GM23338 (cell line): ENCODE data around the gene SLC16A11. TPM values are rescaled to one million over a fixed set of nuclear protein-coding genes. Genes with fewer than 3 reads are reported as not detected.
A peak's percentile ranks its signal among the peaks of the same experiment; 100 is the strongest.

ENCODE experiments used
- ATAC-seq: fragments of 200-7000 bp; cut with Tn5 transposase; 3 replicates; pipeline ENCODE4 v1.9.1; 2020
- DNase-seq: peaks from one replicate; pipeline ENCODE4 v3.0.0-alpha.2; 2015; ENCODE audit warnings: low spot score
- H2AFZ ChIP-seq: fragments of 200-600 bp; sonication (generic); 2 replicates; pipeline ENCODE4 v1.8.0; 2016; ENCODE audit warnings: antibody characterized with exemption, mild to moderate bottlenecking, moderate library complexity
- H3F3A ChIP-seq: fragments of 200-600 bp; sonication (generic); replicated peaks from 2 replicates; pipeline ENCODE4 v1.8.0; 2017; ENCODE audit warnings: antibody characterized with exemption, mixed run types, low read depth
- H3K27ac ChIP-seq: fragments of 200-600 bp; sonication (generic); 2 replicates; pipeline ENCODE4 v1.6.1; 2016; ENCODE audit warnings: low read depth
- H3K27me3 ChIP-seq: fragments of 200-600 bp; sonication (generic); 2 replicates; pipeline ENCODE4 v1.8.0; 2016; ENCODE audit warnings: mild to moderate bottlenecking, mixed run types, moderate library complexity; ENCODE audit not compliant: insufficient read depth
- H3K36me3 ChIP-seq: fragments of 200-600 bp; sonication (generic); 2 replicates; pipeline ENCODE4 v1.8.0; 2016; ENCODE audit warnings: mild to moderate bottlenecking; ENCODE audit not compliant: insufficient read depth
- H3K4me1 ChIP-seq: fragments of 200-600 bp; sonication (generic); 2 replicates; pipeline ENCODE4 v1.8.0; 2016; ENCODE audit warnings: mild to moderate bottlenecking, moderate library complexity; ENCODE audit not compliant: insufficient read depth
- H3K4me2 ChIP-seq: fragments of 200-600 bp; sonication (generic); 2 replicates; pipeline ENCODE4 v1.7.1; 2017; ENCODE audit warnings: mixed run types
- H3K4me3 ChIP-seq: fragments of 200-600 bp; sonication (generic); 2 replicates; pipeline ENCODE4 v1.6.1; 2016; ENCODE audit warnings: mixed run types
- H3K79me2 ChIP-seq: fragments of 200-600 bp; sonication (generic); replicated peaks from 2 replicates; pipeline ENCODE4 v1.8.0; 2017; ENCODE audit warnings: mild to moderate bottlenecking; ENCODE audit not compliant: insufficient read depth
- H3K9me2 ChIP-seq: fragments of 200-600 bp; sonication (generic); 2 replicates; pipeline ENCODE4 v1.8.0; 2017; ENCODE audit not compliant: insufficient read depth
- H4K20me1 ChIP-seq: fragments of 200-600 bp; sonication (generic); replicated peaks from 2 replicates; pipeline ENCODE4 v1.8.0; 2017; ENCODE audit warnings: mild to moderate bottlenecking; ENCODE audit not compliant: insufficient read depth
- H3K27ac Mint-ChIP-seq: 2 replicates; pipeline ENCODE4 v1.8.0; 2020; ENCODE audit warnings: inconsistent platforms, mild to moderate bottlenecking, moderate library complexity, mixed read lengths
- H3K27me3 Mint-ChIP-seq: 3 replicates; pipeline ENCODE4 v1.8.0; 2022; ENCODE audit warnings: low read depth, mild to moderate bottlenecking, moderate library complexity, mixed read lengths, inconsistent platforms; ENCODE audit not compliant: insufficient read depth, poor library complexity
- H3K36me3 Mint-ChIP-seq: 3 replicates; pipeline ENCODE4 v1.8.0; 2021; ENCODE audit warnings: low read depth, mild to moderate bottlenecking, inconsistent platforms, moderate library complexity, mixed read lengths
- H3K4me1 Mint-ChIP-seq: 3 replicates; pipeline ENCODE4 v1.8.0; 2020; ENCODE audit warnings: mild to moderate bottlenecking, inconsistent platforms, mixed read lengths
- H3K4me3 Mint-ChIP-seq: 3 replicates; pipeline ENCODE4 v1.8.0; 2021; ENCODE audit warnings: moderate library complexity, mild to moderate bottlenecking, inconsistent platforms, mixed read lengths
- H3K9me3 Mint-ChIP-seq: 3 replicates; pipeline ENCODE4 v1.8.0; 2020; ENCODE audit warnings: moderate library complexity, mild to moderate bottlenecking, inconsistent platforms, mixed read lengths
- CREB1 ChIP-seq: fragments of 250-450 bp; sonication (Bioruptor Pico); IDR thresholded peaks from 2 replicates; pipeline ENCODE4 v1.5.0; 2020; ENCODE audit warnings: low read depth, mild to moderate bottlenecking, moderate library complexity
- EZH2 ChIP-seq: fragments of 200-600 bp; sonication (generic); IDR thresholded peaks from one replicate; pipeline ENCODE4 v1.8.0; 2017; ENCODE audit warnings: antibody characterized with exemption, mild to moderate bottlenecking, low read depth; ENCODE audit not compliant: unreplicated experiment
- EZH2phosphoT487 ChIP-seq: fragments of 200-600 bp; sonication (generic); IDR thresholded peaks from one replicate; pipeline ENCODE4 v1.8.1; 2018; ENCODE audit warnings: antibody characterized with exemption; ENCODE audit not compliant: unreplicated experiment
- JUNB ChIP-seq: IDR thresholded peaks from one replicate; pipeline ENCODE4 v1.6.1; 2016; ENCODE audit warnings: antibody characterized with exemption; ENCODE audit not compliant: unreplicated experiment
- NANOG ChIP-seq: IDR thresholded peaks from 2 replicates; pipeline ENCODE4 v1.6.1; 2016; ENCODE audit warnings: antibody characterized with exemption, borderline replicate concordance
- POLR2AphosphoS5 ChIP-seq: IDR thresholded peaks from 2 replicates; pipeline ENCODE4 v1.6.1; 2016; ENCODE audit warnings: antibody characterized with exemption, low read depth
- STAT1 ChIP-seq: IDR thresholded peaks from one replicate; pipeline ENCODE4 v1.6.1; 2016; ENCODE audit warnings: antibody characterized with exemption; ENCODE audit not compliant: unreplicated experiment
- ZNF114 ChIP-seq: fragments of 250-450 bp; sonication (Bioruptor Pico); IDR thresholded peaks from 2 replicates; pipeline ENCODE4 v1.5.0; 2020; ENCODE audit warnings: mild to moderate bottlenecking, moderate library complexity
- ZNF331 ChIP-seq: fragments of 250-450 bp; sonication (Bioruptor Pico); IDR thresholded peaks from 2 replicates; pipeline ENCODE4 v1.5.0; 2020; ENCODE audit warnings: low read depth, mild to moderate bottlenecking, moderate library complexity
- polyA plus RNA-seq: library from polyadenylated mRNA; unstranded; fragments of >200 nt; fragmentation: Nextera tagmentation; extraction: Ambion mirVana; gene quantifications from 2 replicates; pipeline ENCODE4 v1.2.1, GENCODE V29; 2016
- total RNA-seq: library from RNA; depleted of rRNA; stranded (reverse); fragments of >200 nt; shearing (Covaris generic); gene quantifications from 2 replicates; pipeline ENCODE4 v1.2.3, GENCODE V29; 2014
- TF ChIP-seq, protein P1 (sequence below): IDR thresholded peaks from one replicate; pipeline ENCODE4 v1.6.1; 2018; ENCODE audit warnings: antibody characterized with exemption; ENCODE audit not compliant: unreplicated experiment
- TF ChIP-seq, protein P2 (sequence below), 2 experiments: fragments of 200-600 bp in 1 of 2; sonication (generic) in 1 of 2; conservative IDR thresholded peaks; 2 replicates each; pipeline versions ENCODE4 v1.5.1 to v1.6.1; 2016 to 2017; ENCODE audit warnings: antibody characterized with exemption in 2 of 2, low read depth in 2 of 2, mild to moderate bottlenecking in 2 of 2, moderate library complexity in 1 of 2
- TF ChIP-seq, protein P3 (sequence below): fragments of 250-450 bp; sonication (Bioruptor Pico); IDR thresholded peaks from 2 replicates; pipeline ENCODE4 v1.5.0; 2020; ENCODE audit warnings: mild to moderate bottlenecking, moderate library complexity
- TF ChIP-seq, protein P4 (sequence below): IDR thresholded peaks from 2 replicates; pipeline ENCODE4 v1.6.1; 2016; ENCODE audit warnings: antibody characterized with exemption

Gene SLC16A11
- total and polyA plus RNA-seq, 2 experiments from 2014 or later: 0.42 to 0.68 TPM

DNA sequence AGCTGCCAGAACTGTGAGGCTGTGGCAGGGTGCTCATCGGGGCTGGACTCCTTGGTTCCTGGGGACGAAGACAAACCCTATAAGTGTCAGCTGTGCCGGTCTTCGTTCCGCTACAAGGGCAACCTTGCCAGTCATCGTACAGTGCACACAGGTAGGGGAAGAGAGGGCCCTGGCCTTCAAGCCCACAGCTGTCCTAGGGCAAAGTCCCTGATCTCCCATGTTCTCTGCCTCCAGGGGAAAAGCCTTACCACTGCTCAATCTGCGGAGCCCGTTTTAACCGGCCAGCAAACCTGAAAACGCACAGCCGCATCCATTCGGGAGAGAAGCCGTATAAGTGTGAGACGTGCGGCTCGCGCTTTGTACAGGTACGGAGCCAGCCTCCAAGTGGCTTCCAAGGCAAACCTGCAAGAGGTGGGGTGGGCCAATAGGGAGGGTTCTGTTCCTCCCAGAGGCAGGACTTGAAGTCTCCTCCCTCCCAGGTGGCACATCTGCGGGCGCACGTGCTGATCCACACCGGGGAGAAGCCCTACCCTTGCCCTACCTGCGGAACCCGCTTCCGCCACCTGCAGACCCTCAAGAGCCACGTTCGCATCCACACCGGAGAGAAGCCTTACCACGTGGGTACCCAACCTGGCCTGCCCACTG lies 17.3 kb downstream of the SLC16A11 start:
- Histone ChIP-seq H3K4me3 (no peak overlapping the region), H3K9me2 (no peaks in the 10 kb centered on the region), H3K4me1 (peaks cover 14% of the 10 kb centered on the region), H3K27me3 (peaks cover 18% of the 10 kb centered on the region), H3K36me3 (no peaks in the 10 kb centered on the region), H3K27ac (no peak overlapping the region), H4K20me1 (no peaks in the 10 kb centered on the region; the same call in 1 of the 2 replicates), H3K4me2 (no peak overlapping the region), H2AFZ (no peak overlapping the region), H3K79me2 (no peaks in the 10 kb centered on the region), H3F3A (0 out of 2 replicates have a peak, but pooled peaks cover 2% of the 10 kb centered on the region)
- TF ChIP-seq, protein P1, sequence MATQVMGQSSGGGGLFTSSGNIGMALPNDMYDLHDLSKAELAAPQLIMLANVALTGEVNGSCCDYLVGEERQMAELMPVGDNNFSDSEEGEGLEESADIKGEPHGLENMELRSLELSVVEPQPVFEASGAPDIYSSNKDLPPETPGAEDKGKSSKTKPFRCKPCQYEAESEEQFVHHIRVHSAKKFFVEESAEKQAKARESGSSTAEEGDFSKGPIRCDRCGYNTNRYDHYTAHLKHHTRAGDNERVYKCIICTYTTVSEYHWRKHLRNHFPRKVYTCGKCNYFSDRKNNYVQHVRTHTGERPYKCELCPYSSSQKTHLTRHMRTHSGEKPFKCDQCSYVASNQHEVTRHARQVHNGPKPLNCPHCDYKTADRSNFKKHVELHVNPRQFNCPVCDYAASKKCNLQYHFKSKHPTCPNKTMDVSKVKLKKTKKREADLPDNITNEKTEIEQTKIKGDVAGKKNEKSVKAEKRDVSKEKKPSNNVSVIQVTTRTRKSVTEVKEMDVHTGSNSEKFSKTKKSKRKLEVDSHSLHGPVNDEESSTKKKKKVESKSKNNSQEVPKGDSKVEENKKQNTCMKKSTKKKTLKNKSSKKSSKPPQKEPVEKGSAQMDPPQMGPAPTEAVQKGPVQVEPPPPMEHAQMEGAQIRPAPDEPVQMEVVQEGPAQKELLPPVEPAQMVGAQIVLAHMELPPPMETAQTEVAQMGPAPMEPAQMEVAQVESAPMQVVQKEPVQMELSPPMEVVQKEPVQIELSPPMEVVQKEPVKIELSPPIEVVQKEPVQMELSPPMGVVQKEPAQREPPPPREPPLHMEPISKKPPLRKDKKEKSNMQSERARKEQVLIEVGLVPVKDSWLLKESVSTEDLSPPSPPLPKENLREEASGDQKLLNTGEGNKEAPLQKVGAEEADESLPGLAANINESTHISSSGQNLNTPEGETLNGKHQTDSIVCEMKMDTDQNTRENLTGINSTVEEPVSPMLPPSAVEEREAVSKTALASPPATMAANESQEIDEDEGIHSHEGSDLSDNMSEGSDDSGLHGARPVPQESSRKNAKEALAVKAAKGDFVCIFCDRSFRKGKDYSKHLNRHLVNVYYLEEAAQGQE: no peak
- no peak for TF ChIP-seq ZNF114
- no peak for TF ChIP-seq POLR2AphosphoS5
- TF ChIP-seq, protein P2, sequence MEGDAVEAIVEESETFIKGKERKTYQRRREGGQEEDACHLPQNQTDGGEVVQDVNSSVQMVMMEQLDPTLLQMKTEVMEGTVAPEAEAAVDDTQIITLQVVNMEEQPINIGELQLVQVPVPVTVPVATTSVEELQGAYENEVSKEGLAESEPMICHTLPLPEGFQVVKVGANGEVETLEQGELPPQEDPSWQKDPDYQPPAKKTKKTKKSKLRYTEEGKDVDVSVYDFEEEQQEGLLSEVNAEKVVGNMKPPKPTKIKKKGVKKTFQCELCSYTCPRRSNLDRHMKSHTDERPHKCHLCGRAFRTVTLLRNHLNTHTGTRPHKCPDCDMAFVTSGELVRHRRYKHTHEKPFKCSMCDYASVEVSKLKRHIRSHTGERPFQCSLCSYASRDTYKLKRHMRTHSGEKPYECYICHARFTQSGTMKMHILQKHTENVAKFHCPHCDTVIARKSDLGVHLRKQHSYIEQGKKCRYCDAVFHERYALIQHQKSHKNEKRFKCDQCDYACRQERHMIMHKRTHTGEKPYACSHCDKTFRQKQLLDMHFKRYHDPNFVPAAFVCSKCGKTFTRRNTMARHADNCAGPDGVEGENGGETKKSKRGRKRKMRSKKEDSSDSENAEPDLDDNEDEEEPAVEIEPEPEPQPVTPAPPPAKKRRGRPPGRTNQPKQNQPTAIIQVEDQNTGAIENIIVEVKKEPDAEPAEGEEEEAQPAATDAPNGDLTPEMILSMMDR (conservative IDR thresholded peaks at IDR 0.05; ENCODE audit: low read depth in 2 of 2): no peak
- TF ChIP-seq, protein P3, sequence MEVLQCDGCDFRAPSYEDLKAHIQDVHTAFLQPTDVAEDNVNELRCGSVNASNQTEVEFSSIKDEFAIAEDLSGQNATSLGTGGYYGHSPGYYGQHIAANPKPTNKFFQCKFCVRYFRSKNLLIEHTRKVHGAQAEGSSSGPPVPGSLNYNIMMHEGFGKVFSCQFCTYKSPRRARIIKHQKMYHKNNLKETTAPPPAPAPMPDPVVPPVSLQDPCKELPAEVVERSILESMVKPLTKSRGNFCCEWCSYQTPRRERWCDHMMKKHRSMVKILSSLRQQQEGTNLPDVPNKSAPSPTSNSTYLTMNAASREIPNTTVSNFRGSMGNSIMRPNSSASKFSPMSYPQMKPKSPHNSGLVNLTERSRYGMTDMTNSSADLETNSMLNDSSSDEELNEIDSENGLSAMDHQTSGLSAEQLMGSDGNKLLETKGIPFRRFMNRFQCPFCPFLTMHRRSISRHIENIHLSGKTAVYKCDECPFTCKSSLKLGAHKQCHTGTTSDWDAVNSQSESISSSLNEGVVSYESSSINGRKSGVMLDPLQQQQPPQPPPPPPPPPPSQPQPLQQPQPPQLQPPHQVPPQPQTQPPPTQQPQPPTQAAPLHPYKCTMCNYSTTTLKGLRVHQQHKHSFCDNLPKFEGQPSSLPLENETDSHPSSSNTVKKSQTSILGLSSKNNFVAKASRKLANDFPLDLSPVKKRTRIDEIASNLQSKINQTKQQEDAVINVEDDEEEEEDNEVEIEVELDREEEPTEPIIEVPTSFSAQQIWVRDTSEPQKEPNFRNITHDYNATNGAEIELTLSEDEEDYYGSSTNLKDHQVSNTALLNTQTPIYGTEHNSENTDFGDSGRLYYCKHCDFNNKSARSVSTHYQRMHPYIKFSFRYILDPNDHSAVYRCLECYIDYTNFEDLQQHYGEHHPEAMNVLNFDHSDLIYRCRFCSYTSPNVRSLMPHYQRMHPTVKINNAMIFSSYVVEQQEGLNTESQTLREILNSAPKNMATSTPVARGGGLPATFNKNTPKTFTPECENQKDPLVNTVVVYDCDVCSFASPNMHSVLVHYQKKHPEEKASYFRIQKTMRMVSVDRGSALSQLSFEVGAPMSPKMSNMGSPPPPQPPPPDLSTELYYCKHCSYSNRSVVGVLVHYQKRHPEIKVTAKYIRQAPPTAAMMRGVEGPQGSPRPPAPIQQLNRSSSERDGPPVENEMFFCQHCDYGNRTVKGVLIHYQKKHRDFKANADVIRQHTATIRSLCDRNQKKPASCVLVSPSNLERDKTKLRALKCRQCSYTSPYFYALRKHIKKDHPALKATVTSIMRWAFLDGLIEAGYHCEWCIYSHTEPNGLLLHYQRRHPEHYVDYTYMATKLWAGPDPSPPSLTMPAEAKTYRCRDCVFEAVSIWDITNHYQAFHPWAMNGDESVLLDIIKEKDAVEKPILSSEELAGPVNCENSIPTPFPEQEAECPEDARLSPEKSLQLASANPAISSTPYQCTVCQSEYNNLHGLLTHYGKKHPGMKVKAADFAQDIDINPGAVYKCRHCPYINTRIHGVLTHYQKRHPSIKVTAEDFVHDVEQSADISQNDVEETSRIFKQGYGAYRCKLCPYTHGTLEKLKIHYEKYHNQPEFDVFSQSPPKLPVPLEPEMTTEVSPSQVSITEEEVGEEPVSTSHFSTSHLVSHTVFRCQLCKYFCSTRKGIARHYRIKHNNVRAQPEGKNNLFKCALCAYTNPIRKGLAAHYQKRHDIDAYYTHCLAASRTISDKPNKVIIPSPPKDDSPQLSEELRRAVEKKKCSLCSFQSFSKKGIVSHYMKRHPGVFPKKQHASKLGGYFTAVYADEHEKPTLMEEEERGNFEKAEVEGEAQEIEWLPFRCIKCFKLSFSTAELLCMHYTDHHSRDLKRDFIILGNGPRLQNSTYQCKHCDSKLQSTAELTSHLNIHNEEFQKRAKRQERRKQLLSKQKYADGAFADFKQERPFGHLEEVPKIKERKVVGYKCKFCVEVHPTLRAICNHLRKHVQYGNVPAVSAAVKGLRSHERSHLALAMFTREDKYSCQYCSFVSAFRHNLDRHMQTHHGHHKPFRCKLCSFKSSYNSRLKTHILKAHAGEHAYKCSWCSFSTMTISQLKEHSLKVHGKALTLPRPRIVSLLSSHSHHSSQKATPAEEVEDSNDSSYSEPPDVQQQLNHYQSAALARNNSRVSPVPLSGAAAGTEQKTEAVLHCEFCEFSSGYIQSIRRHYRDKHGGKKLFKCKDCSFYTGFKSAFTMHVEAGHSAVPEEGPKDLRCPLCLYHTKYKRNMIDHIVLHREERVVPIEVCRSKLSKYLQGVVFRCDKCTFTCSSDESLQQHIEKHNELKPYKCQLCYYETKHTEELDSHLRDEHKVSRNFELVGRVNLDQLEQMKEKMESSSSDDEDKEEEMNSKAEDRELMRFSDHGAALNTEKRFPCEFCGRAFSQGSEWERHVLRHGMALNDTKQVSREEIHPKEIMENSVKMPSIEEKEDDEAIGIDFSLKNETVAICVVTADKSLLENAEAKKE (CRISPR knock-in tag): no peak
- no peak for TF ChIP-seq ZNF331 (CRISPR knock-in tag)
- TF ChIP-seq CREB1 (CRISPR knock-in tag): no peak
- no peak for TF ChIP-seq NANOG
- TF ChIP-seq JUNB: no peak
- TF ChIP-seq, protein P4, sequence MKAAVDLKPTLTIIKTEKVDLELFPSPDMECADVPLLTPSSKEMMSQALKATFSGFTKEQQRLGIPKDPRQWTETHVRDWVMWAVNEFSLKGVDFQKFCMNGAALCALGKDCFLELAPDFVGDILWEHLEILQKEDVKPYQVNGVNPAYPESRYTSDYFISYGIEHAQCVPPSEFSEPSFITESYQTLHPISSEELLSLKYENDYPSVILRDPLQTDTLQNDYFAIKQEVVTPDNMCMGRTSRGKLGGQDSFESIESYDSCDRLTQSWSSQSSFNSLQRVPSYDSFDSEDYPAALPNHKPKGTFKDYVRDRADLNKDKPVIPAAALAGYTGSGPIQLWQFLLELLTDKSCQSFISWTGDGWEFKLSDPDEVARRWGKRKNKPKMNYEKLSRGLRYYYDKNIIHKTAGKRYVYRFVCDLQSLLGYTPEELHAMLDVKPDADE: no peak
- no peak for TF ChIP-seq STAT1
- no peak for TF ChIP-seq EZH2
- TF ChIP-seq EZH2phosphoT487: no peak
- ATAC-seq (no peak), DNase-seq (peak; percentile 21)
- H3K4me1 Mint-ChIP-seq: peaks cover 12% of the 10 kb centered on the region
- H3K27ac Mint-ChIP-seq: no peak overlapping the region
- no peak overlapping the region for H3K4me3 Mint-ChIP-seq
- peaks cover 21% of the 10 kb centered on the region for H3K36me3 Mint-ChIP-seq
- H3K9me3 Mint-ChIP-seq: no peaks in the 10 kb centered on the region
- peaks cover 28% of the 10 kb centered on the region for H3K27me3 Mint-ChIP-seq
